Right lobe of liver (tissue), 4 donors: ENCODE measurements around the gene GPR156.

Source experiments
- POLR2A ChIP-seq: fragments of 450-650 bp; IDR thresholded peaks from one replicate; pipeline ENCODE4 v1.6.1; 2017; ENCODE audit warnings: antibody characterized with exemption, mild to moderate bottlenecking
- TF ChIP-seq, protein P1 (sequence below), 4 donors: fragments of 200-600 bp in 3 of 4; fragments of 450-650 bp in 1 of 4; IDR thresholded peaks; one replicate each; pipeline versions ENCODE4 v1.5.1 to v1.8.0; 2016 to 2022; ENCODE audit warnings: antibody characterized with exemption in 4 of 4, mild to moderate bottlenecking in 2 of 4
- donor health status: DM: no; HTN: no; CAD: no.
- donor health status: DM: no; HTN: no; CAD: no.
- donor health status: DM: no; HTN: yes; CAD: no.

DNA sequence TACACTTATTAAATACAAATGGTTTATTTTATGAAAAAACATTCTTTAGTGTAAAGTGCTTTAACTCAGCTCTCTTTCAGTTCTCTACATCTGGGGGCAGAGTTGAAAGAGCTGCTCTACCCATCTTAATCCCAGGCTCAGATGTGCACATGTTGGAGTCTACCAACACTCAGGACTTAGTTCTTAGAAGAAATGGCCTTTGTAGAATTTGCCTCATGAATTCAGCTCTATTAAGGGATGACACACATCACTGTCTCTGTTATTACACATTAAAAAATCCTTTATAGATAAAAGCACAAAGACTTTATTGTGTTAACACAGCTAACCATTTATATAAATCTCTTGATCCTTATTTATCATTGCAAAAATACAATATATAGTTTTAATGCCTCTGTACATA, 159.0 kb downstream of the GPR156 start:
- TF ChIP-seq, protein P1, sequence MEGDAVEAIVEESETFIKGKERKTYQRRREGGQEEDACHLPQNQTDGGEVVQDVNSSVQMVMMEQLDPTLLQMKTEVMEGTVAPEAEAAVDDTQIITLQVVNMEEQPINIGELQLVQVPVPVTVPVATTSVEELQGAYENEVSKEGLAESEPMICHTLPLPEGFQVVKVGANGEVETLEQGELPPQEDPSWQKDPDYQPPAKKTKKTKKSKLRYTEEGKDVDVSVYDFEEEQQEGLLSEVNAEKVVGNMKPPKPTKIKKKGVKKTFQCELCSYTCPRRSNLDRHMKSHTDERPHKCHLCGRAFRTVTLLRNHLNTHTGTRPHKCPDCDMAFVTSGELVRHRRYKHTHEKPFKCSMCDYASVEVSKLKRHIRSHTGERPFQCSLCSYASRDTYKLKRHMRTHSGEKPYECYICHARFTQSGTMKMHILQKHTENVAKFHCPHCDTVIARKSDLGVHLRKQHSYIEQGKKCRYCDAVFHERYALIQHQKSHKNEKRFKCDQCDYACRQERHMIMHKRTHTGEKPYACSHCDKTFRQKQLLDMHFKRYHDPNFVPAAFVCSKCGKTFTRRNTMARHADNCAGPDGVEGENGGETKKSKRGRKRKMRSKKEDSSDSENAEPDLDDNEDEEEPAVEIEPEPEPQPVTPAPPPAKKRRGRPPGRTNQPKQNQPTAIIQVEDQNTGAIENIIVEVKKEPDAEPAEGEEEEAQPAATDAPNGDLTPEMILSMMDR (IDR thresholded peaks at IDR 0.05) = no peak
- no peak for TF ChIP-seq POLR2A
